Hematopoietic multipotent progenitor cell treated with erythropoietin and hydrocortisone succinate and interleukin-3 and kit ligand, for 17 days (in vitro differentiated cells): ENCODE results near the gene POMGNT1.

Experiments used
- DNase-seq: peaks from one replicate; pipeline ENCODE4 v3.0.0-alpha.2; 2015; ENCODE audit warnings: low spot score

POMGNT1 gene

DNA sequence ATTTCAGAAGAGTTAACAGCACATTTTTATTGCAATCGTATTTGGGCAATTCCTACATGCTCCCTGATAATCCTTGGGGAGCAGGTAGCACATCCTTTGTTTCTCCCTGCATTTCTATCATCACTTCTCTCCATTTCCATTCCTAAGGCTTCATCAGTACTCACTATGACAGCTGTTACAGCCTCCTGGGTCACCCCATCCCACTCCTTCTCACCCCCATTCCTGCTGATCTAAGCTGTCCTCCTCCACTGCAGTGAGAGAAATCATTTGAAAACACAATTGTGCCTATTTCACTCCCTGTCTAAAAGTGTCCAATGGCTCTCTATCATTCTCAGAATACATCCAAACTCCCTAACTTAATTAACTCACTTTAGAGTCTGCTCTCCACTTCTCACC is 40.3 kb downstream of the POMGNT1 start:
- no peak for DNase-seq

GRCh38 chr1:46153732-46154131 is 44.5 kb downstream of the POMGNT1 start:
- no peak for DNase-seq

DNA sequence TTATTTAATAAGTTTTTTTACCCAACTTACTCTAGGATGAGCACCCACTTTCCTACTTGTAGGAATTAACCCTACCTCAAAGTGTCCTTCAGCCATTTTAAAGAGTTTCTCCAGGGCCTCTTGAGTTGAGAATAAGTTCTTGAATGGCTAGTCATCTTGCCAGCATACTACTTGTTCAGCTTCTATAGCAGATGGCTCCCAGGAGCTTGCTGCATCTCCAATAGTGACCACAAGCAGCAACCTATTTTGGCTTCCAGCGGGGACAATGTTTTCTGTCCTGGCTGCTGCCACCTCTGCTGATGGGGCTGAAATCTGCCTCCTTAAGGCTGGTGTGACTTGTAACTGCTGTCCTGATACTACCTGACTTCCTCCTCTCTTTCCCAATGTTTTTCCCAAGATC is 45.0 kb downstream of the POMGNT1 start:
- no peak for DNase-seq

DNA sequence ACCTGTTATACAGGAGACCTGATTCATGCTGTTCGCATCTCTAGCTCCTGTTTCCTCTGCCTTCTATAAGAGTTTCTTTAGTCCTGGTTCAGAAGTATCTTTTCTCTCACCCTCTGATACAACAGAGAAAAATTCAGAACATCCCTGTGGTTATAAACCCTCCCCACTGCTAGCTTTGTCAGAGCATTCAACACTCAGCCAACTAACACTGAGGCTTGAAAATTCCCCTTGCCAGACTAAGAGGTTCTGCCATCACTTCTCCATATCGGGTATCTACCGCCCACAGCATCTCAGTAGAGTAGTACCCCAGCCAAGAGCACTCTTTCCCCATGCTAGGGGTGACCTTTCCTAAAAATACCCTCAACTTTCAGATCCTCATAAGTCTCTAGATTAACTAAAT is 46.2 kb downstream of the POMGNT1 start:
- no peak for DNase-seq

- DNase-seq = no peak
These were observed 48.1 kb downstream of the POMGNT1 start for GRCh38 chr1:46150085-46150484.

DNA sequence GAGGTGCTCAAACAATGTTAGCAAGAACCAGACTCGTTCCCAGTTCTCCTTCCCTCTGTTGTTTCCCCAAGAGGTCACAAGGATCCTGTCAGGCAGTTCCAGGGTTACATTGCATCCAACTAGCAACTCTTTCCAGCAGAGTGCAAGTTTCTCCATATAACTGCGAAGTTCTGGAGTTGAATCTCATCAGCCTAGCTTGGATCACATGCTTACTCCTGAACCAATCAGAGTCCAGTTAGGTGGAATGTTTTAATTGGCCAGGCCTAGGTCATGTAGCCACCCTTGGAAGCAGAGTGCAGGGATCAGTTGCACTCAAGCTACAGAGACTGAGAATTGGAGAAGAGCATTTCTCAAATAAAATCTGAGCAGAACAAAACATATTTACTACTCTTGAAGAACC is 49.9 kb downstream of the POMGNT1 start:
- no peak for DNase-seq
